HFF-Myc (cell line): Measurements from ENCODE around the gene SMAGP.
"Not testable (repeated sequence)": the region's sequence is repeated elsewhere in the genome, so short reads cannot be mapped to it uniquely, and the experiment has no call there.

Source experiments
- DNase-seq: peaks from one replicate; pipeline ENCODE4 v3.0.0-alpha.2; 2011; ENCODE audit warnings: low read depth; ENCODE audit errors: extremely low read depth
- H3K4me3 ChIP-seq: replicated peaks from 2 replicates; pipeline ENCODE4 v1.5.1; 2011; ENCODE audit warnings: low read depth, mild to moderate bottlenecking, control low read depth, low read length
- TF ChIP-seq, protein P1 (sequence below): IDR thresholded peaks from 2 replicates; pipeline ENCODE4 v1.5.1; 2012; ENCODE audit warnings: mild to moderate bottlenecking, low read depth, low read length, control low read depth; ENCODE audit errors: missing control alignments

The SMAGP gene

DNA sequence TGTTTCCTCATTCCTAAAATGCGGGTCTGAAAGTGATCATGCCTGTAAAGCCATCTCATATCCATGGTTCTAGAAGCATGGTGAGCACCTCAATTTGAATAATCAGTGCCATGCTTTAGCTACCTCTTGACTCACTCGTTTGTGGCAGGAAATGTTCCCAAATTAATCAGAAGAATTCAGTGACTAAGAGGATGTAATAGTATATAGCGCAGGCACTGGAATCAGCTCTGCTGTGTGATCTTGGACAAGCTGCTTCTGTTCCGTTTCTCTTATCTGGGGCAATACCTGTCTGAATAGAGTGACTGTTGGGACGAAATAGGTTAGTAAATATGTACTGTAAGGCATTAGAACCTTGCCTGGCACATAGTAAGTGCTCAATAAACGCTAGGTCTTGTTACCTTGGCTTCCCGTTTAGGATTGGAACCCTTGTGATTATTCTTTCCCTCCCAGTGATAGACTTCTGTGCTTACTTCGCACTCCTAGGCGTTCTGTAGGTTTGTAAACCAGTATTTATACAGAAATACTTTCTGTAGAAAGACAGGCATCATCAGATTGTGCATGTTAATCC is 820 bp upstream of the SMAGP start:
- TF ChIP-seq, protein P1, sequence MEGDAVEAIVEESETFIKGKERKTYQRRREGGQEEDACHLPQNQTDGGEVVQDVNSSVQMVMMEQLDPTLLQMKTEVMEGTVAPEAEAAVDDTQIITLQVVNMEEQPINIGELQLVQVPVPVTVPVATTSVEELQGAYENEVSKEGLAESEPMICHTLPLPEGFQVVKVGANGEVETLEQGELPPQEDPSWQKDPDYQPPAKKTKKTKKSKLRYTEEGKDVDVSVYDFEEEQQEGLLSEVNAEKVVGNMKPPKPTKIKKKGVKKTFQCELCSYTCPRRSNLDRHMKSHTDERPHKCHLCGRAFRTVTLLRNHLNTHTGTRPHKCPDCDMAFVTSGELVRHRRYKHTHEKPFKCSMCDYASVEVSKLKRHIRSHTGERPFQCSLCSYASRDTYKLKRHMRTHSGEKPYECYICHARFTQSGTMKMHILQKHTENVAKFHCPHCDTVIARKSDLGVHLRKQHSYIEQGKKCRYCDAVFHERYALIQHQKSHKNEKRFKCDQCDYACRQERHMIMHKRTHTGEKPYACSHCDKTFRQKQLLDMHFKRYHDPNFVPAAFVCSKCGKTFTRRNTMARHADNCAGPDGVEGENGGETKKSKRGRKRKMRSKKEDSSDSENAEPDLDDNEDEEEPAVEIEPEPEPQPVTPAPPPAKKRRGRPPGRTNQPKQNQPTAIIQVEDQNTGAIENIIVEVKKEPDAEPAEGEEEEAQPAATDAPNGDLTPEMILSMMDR = no peak
- peak; percentile 71 for DNase-seq
- peak overlapping the region; percentile 72 for H3K4me3 ChIP-seq

DNA sequence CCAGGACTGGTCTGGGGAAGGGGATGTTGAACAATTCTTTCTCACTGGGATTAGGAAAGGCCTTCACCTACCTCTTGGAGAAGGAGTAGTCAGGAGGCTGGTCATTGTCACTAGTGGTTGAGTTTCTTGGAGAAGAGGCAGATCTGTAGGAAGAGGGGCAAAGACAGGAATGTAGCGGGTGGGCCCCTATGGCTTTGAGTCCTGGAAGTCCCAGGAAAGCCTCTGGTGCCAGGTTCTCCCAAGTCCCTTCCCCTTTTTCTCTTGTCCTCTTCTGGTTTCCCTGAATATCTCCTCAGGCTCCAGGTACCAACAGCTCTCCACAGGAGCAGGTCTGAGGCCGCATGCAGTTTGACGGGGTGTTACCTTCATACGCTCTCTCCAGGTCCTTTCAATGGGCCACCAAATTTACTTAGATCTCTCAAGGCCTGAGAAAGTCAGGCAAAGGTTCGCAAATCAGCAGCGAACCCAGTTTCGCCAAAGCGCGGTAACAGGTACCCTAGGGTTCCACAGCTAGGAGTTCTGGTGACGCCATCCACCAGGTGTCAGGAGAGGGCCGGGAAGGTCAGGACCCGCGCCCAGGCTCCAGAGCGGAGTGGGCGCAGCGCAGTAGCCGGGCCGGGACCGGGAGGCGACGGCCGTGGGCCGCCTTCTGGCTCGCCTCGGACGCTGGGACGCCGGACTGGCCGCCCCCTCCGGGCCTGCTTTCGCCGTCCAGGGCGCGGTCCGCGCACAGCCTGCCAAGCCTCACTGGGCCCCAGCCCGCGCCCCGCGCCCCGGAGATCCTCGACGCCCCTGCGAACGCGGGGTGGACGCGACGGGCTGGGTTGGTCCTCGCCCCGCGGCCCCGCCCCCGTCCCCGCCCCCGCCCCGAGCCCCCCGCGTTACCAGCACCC is 795 bp downstream of the SMAGP start:
- TF ChIP-seq, protein P1 = peak; percentile 26
- H3K4me3 ChIP-seq = peak overlapping the region; percentile 72
- DNase-seq = no peak

DNA sequence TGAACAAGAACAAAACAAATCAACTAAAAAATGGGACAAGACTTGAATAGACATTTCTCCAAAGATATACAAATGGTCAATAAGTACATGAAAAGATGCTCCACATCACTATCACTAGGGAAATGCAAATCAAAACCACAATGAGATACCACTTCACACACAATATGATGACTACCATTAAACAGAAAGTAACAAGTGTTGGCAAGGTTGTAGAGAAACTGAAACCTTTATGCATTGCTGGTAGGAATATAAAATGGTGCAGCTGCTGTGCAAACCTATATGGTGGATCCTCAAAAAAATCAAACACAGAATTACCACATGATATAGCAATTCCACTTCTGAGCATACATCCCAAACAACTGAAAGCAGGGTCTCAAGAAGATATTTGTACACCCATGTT is 5.2 kb downstream of the SMAGP start:
- no peak for DNase-seq
- TF ChIP-seq, protein P1 = no peak
- H3K4me3 ChIP-seq = no peak overlapping the region

DNA sequence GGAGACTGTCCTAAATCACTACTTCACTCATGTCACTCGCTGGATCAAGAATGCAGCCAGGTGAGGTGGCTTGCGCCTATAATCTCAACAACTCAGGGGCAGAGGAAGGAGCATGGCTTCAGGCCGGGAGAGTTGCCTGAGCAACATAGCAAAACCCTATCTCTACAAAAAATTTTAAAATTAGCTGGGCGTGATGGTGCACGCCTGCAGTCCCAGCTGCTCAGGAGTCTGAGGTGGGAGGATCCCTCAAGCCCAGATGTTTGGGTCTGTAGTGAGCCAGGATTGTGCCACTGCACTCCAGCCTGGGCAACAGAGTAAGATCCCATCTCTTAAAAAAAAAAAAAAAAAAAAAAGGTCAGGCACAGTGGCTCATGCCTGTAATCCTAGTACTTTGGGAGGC is 5.9 kb downstream of the SMAGP start:
- no peak for DNase-seq
- no peak overlapping the region for H3K4me3 ChIP-seq
- TF ChIP-seq, protein P1 = no peak

DNA sequence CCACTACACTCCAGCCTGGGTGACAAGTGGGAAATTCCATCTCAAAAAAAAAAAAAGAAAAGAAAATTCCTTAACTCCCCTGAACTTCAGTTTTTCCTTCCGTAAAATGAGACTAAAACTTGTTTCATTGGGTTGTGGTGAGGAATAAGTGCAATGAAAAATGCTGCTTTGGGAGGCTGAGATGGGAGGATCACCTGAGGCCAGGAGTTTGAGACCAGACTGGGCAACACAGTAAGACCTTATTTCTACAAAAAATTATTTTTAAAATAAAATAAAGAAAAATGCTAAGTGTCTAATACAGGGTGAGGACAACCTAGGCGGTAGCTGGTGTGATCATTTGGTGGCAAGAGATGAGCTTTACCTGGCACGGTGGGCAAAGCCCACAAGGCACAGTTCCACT is 6.9 kb downstream of the SMAGP start:
- DNase-seq = no peak
- TF ChIP-seq, protein P1 = no peak
- no peak overlapping the region for H3K4me3 ChIP-seq

DNA sequence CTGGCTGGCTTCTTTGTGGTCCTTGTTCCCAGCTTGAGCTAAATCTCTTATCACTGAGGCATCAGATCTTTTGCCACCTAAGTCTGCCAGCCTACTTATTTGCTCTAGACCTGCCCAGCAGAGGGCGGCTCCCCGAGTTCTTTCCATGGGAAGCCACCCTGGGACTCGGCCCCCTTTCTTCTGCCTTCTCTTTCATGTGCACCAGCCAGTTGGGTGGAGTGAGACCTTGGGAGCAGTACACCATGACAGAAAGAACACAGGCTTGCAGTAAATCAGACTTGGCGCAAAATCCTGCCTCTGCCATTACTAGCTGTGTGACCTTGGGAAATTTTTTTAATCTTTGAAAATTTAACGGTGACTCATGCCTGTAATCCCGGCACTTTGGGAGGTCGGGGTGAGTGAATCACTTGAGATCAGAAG is 7.4 kb downstream of the SMAGP start:
- H3K4me3 ChIP-seq = no peak overlapping the region
- no peak for DNase-seq
- TF ChIP-seq, protein P1 = no peak

DNA sequence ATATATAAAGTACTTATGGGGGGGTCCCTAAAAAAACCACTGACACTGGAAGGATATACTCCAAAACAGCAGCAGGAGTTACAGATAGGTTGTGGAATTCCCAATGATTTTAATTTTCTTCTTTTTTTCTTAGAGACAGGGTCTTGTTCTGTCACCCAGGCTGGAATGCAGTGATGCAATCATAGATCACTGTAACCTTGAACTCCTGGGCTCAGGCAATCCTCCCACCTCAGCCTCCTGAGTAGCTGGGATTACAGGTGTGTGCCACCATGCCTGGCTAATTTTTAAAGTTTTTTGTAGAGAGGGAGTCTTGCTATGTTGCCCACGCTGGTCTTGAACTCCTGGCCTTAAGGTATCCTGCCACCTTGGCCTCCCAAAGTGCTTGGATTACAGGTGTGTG is 10.6 kb downstream of the SMAGP start:
- H3K4me3 ChIP-seq, DNase-seq: not testable (repeated sequence)
